Fibroblast of lung (primary cell): ENCODE measurements around the gene CRMP1. TPM values are rescaled to one million over a fixed set of nuclear protein-coding genes. Genes with fewer than 3 reads are reported as not detected.

Experiments used
- DNase-seq, 2 donors: peaks; one replicate each; pipeline versions ENCODE4 v3.0.0 to v3.0.0-alpha.2; 2010; ENCODE audit warnings: low read depth in 2 of 2
- H2AFZ ChIP-seq: 2 replicates; pipeline ENCODE4 v1.5.1; 2012; ENCODE audit warnings: low read length, control low read depth, inconsistent platforms
- H3K27ac ChIP-seq: 2 replicates; pipeline ENCODE4 v1.5.1; 2011; ENCODE audit warnings: low read length, control low read depth; ENCODE audit not compliant: insufficient read depth
- H3K27me3 ChIP-seq: 2 replicates; pipeline ENCODE4 v1.5.1; 2011; ENCODE audit warnings: mild to moderate bottlenecking, low read length; ENCODE audit not compliant: control insufficient read depth, insufficient read depth
- H3K36me3 ChIP-seq: 2 replicates; pipeline ENCODE4 v1.5.1; 2011; ENCODE audit warnings: low read length; ENCODE audit not compliant: control insufficient read depth, insufficient read depth
- H3K4me1 ChIP-seq: 2 replicates; pipeline ENCODE4 v1.5.1; 2011; ENCODE audit warnings: low read length; ENCODE audit not compliant: control insufficient read depth, insufficient read depth; ENCODE audit errors: extremely low read depth
- H3K4me2 ChIP-seq: 2 replicates; pipeline ENCODE4 v1.5.1; 2011; ENCODE audit warnings: low read length, control low read depth; ENCODE audit not compliant: insufficient read depth; ENCODE audit errors: extremely low read depth
- H3K4me3 ChIP-seq, 4 experiments: fragments of 200-600 bp in 1 of 4; sonication (generic) in 1 of 4; replicated peaks in 1 of 4; 2 replicates each; pipeline ENCODE4 v1.5.1; 2011 to 2016; ENCODE audit warnings: low read length in 4 of 4, low read depth in 3 of 4, mild to moderate bottlenecking in 3 of 4, control low read depth in 2 of 4, inconsistent platforms in 1 of 4, mixed read lengths in 1 of 4; ENCODE audit not compliant: insufficient read depth in 1 of 4; ENCODE audit errors: control extremely low read depth in 1 of 4
- H3K79me2 ChIP-seq: 2 replicates; pipeline ENCODE4 v1.5.1; 2012; ENCODE audit warnings: mild to moderate bottlenecking, low read length, inconsistent platforms; ENCODE audit not compliant: control insufficient read depth, insufficient read depth
- H3K9ac ChIP-seq: 2 replicates; pipeline ENCODE4 v1.5.1; 2011; ENCODE audit warnings: mild to moderate bottlenecking, low read length, control low read depth; ENCODE audit not compliant: insufficient read depth
- H3K9me3 ChIP-seq: 2 replicates; pipeline ENCODE4 v1.5.1; 2012; ENCODE audit warnings: low read depth, low read length; ENCODE audit not compliant: control insufficient read depth, insufficient read depth
- H4K20me1 ChIP-seq: 2 replicates; pipeline ENCODE4 v1.5.1; 2011; ENCODE audit warnings: low read length; ENCODE audit not compliant: control insufficient read depth, insufficient read depth; ENCODE audit errors: extremely low read depth
- CTCF ChIP-seq, 2 donors: IDR thresholded peaks in 1 of 2; conservative IDR thresholded peaks in 1 of 2; 1 replicate in 1 of 2; 2 replicates in 1 of 2; pipeline ENCODE4 v1.5.1; 2011 to 2012; ENCODE audit warnings: low read length in 2 of 2, control low read depth in 1 of 2, inconsistent platforms in 1 of 2, low read depth in 1 of 2, mild to moderate bottlenecking in 1 of 2
- EZH2 ChIP-seq: IDR thresholded peaks from 2 replicates; pipeline ENCODE4 v1.5.1; 2012; ENCODE audit warnings: low read length, control low read depth, mild to moderate bottlenecking; ENCODE audit errors: missing control alignments
- polyA plus RNA-seq, 2 donors: library from polyadenylated mRNA; depleted of rRNA in 1 of 2; stranded (reverse) in 1 of 2; unstranded in 1 of 2; fragments of >200 nt; gene quantifications; 2 replicates each; pipeline ENCODE4 v1.2.1, GENCODE V29; 2011 to 2012; ENCODE audit warnings: missing spikeins in 1 of 2
- total RNA-seq: library from RNA; depleted of rRNA; stranded (reverse); fragments of >200 nt; gene quantifications from 2 replicates; pipeline ENCODE4 v1.2.1, GENCODE V29; 2014

CRMP1 gene
- total and polyA plus RNA-seq, 2 donors (not counting 1 experiment from before 2014, with no cell fraction given), result 0.33 to 2.7 TPM

GRCh38 chr4:5888222-5889001 is 4.5 kb downstream of the CRMP1 start:
- Histone ChIP-seq H3K79me2 (no peaks in the 10 kb centered on the region), H3K36me3 (no peaks in the 10 kb centered on the region), H3K27ac (no peak overlapping the region), H3K9me3 (no peaks in the 10 kb centered on the region), H3K4me3 (peak overlapping the region in 1 of 4 experiments; percentile 42), H3K4me1 (no peaks in the 10 kb centered on the region), H3K4me2 (no peak overlapping the region), H2AFZ (no peak overlapping the region), H3K27me3 (peaks cover 44% of the 10 kb centered on the region), H4K20me1 (peaks cover 2% of the 10 kb centered on the region), H3K9ac (no peak overlapping the region)
- no peak for TF ChIP-seq CTCF (conservative IDR thresholded peaks at IDR 0.05 in 1 of 2, IDR thresholded peaks at IDR 0.05 in 1 of 2; ENCODE audit: low read depth in 1 of 2, low read length in 2 of 2)
- TF ChIP-seq EZH2, result no peak
- DNase-seq, result peak in 1 of 2 donors; percentile 32

GRCh38 chr4:5887361-5888221 is 5.3 kb downstream of the CRMP1 start:
- Histone ChIP-seq H3K4me1 (no peaks in the 10 kb centered on the region), H3K79me2 (no peaks in the 10 kb centered on the region), H3K27me3 (peaks cover 44% of the 10 kb centered on the region), H3K36me3 (no peaks in the 10 kb centered on the region), H3K9me3 (no peaks in the 10 kb centered on the region), H2AFZ (no peak overlapping the region), H3K9ac (no peak overlapping the region), H4K20me1 (peaks cover 2% of the 10 kb centered on the region), H3K4me3 (peak overlapping the region in 2 of 4 experiments; percentile 42 to 43), H3K27ac (no peak overlapping the region), H3K4me2 (no peak overlapping the region)
- TF ChIP-seq EZH2, result peak; percentile 55
- TF ChIP-seq CTCF (conservative IDR thresholded peaks at IDR 0.05 in 1 of 2, IDR thresholded peaks at IDR 0.05 in 1 of 2; ENCODE audit: low read depth in 1 of 2, low read length in 2 of 2), result no peak
- peak; percentile 14 to 25 for DNase-seq

- Histone ChIP-seq H3K27me3 (peaks cover 41% of the 10 kb centered on the region), H3K4me2 (no peak overlapping the region), H4K20me1 (peaks cover 2% of the 10 kb centered on the region), H3K27ac (no peak overlapping the region), H3K36me3 (no peaks in the 10 kb centered on the region), H3K9ac (no peak overlapping the region), H3K9me3 (no peaks in the 10 kb centered on the region), H3K79me2 (no peaks in the 10 kb centered on the region), H3K4me3 (peak overlapping the region in 2 of 4 experiments; percentile 42 to 43), H2AFZ (no peak overlapping the region), H3K4me1 (no peaks in the 10 kb centered on the region)
- TF ChIP-seq EZH2 (no peak), CTCF (conservative IDR thresholded peaks at IDR 0.05 in 1 of 2, IDR thresholded peaks at IDR 0.05 in 1 of 2; ENCODE audit: low read depth in 1 of 2, low read length in 2 of 2) (no peak)
- no peak for DNase-seq
Observed at GRCh38 chr4:5887011-5887360, 5.9 kb downstream of the CRMP1 start.
